H1 (cell line): Measurements from ENCODE around the gene CASP8AP2.

Experiments
- CREB1 ChIP-seq: IDR thresholded peaks from 2 replicates; pipeline ENCODE4 v1.6.1; 2012; ENCODE audit warnings: inconsistent platforms
- CTCF ChIP-seq, 3 experiments: IDR thresholded peaks; 1 replicate in 2 of 3; 2 replicates in 1 of 3; pipeline versions ENCODE4 v1.5.1 to v1.6.1; 2011; ENCODE audit warnings: low read length in 3 of 3, mild to moderate bottlenecking in 3 of 3, inconsistent platforms in 2 of 3, low read depth in 1 of 3, moderate library complexity in 1 of 3; ENCODE audit not compliant: insufficient read depth in 1 of 3; ENCODE audit errors: control extremely low read depth in 1 of 3
- EGR1 ChIP-seq: IDR thresholded peaks from 2 replicates; pipeline ENCODE4 v1.6.1; 2011; ENCODE audit warnings: low read depth, low read length, borderline replicate concordance
- GTF2F1 ChIP-seq: IDR thresholded peaks from 2 replicates; pipeline ENCODE4 v1.6.1; 2012; ENCODE audit warnings: low read depth, low read length, improper control_type of control experiment, borderline replicate concordance
- JUN ChIP-seq: IDR thresholded peaks from 2 replicates; pipeline ENCODE4 v1.6.1; 2011; ENCODE audit warnings: low read depth, mild to moderate bottlenecking, improper control_type of control experiment, low read length
- KDM1A ChIP-seq: fragments of 200-600, 300-600 bp; sonication (generic); IDR thresholded peaks from 2 replicates; pipeline ENCODE4 v1.7.1; 2016; ENCODE audit warnings: mild to moderate bottlenecking, low read length, borderline replicate concordance
- PHF8 ChIP-seq: fragments of 200-600 bp; sonication (generic); conservative IDR thresholded peaks from 2 replicates; pipeline ENCODE4 v1.7.1; 2012; ENCODE audit warnings: low read depth, mild to moderate bottlenecking, inconsistent platforms, low read length, moderate library complexity
- POLR2A ChIP-seq, 2 experiments: IDR thresholded peaks; 1 replicate in 1 of 2; 2 replicates in 1 of 2; pipeline ENCODE4 v1.6.1; 2011; ENCODE audit warnings: low read depth in 2 of 2, low read length in 2 of 2, mild to moderate bottlenecking in 2 of 2; ENCODE audit errors: control extremely low read depth in 1 of 2
- POLR2AphosphoS5 ChIP-seq: IDR thresholded peaks from 2 replicates; pipeline ENCODE4 v1.6.1; 2011; ENCODE audit warnings: low read depth, low read length
- RAD21 ChIP-seq, 2 experiments: IDR thresholded peaks in 1 of 2; conservative IDR thresholded peaks in 1 of 2; 2 replicates each; pipeline ENCODE4 v1.6.1; 2011; ENCODE audit warnings: low read depth in 2 of 2, low read length in 2 of 2, improper control_type of control experiment in 1 of 2, inconsistent platforms in 1 of 2, mild to moderate bottlenecking in 1 of 2, moderate library complexity in 1 of 2
- RFX5 ChIP-seq: IDR thresholded peaks from 2 replicates; pipeline ENCODE4 v1.6.1; 2011; ENCODE audit warnings: low read depth, low read length, improper control_type of control experiment, borderline replicate concordance
- ZNF274 ChIP-seq: IDR thresholded peaks from 2 replicates; pipeline ENCODE4 v1.7.0; 2012; ENCODE audit warnings: low read length, borderline replicate concordance; ENCODE audit errors: extremely low read depth

DNA sequence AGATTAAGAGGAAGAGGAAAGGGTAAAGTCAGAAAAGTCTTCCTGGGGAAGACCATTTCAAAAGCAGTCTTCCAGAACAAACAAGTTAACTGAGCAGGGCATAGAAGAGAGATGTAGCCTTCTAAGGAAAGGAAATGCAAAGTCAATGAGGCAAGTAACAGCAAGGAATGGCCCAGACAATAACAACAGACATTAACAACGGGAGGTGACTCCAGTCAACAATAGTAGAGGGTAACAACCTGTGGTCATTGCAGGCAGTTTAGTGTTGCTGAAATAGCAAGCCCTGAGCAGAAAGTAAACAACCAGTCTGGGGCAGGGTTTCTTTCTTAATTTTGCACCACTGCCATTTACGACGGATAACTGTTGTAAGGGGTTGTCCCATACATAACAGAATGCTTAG is 12.2 kb upstream of the CASP8AP2 start:
- TF ChIP-seq RFX5, result no peak
- peak; percentile 57 to 84 for TF ChIP-seq POLR2A (IDR thresholded peaks at IDR 0.05; ENCODE audit: control extremely low read depth in 1 of 2, low read depth in 2 of 2, low read length in 2 of 2)
- no peak for TF ChIP-seq ZNF274
- no peak for TF ChIP-seq CREB1
- TF ChIP-seq CTCF (IDR thresholded peaks at IDR 0.05; ENCODE audit: control extremely low read depth in 1 of 3, insufficient read depth in 1 of 3, low read depth in 1 of 3, low read length in 3 of 3), result no peak
- TF ChIP-seq PHF8, result no peak
- no peak for TF ChIP-seq RAD21 (IDR thresholded peaks at IDR 0.05 in 1 of 2, conservative IDR thresholded peaks at IDR 0.05 in 1 of 2; ENCODE audit: low read depth in 2 of 2, low read length in 2 of 2)
- no peak for TF ChIP-seq EGR1
- TF ChIP-seq KDM1A, result no peak
- peak; percentile 71; the same call in 1 of the 2 replicates for TF ChIP-seq POLR2AphosphoS5
- TF ChIP-seq JUN, result no peak
- TF ChIP-seq GTF2F1, result no peak
